Activated B cell treated with CpG ODN at 0.5 μM for 24 hours (primary cell): ENCODE data around the gene SPOPL. TPM values are rescaled to one million over a fixed set of nuclear protein-coding genes. Genes with fewer than 3 reads are reported as not detected.
A peak's percentile ranks its signal among the peaks of the same experiment; 100 is the strongest.

Experiments used
- ATAC-seq: fragments of 200-7000 bp; cut with Tn5 transposase; one replicate; pipeline ENCODE4 v1.10.0; 2021; ENCODE audit warnings: low read depth, mild to moderate bottlenecking, moderate library complexity
- CTCF ChIA-PET: fragments of 350-600 bp; sonication (Branson Sonifier 250); formaldehyde crosslinking; loops from one replicate; lab custom pipeline; 2021; ENCODE audit warnings: antibody characterized with exemption; lab: Charles Lee
- POLR2A ChIA-PET: fragments of 350-600 bp; sonication (Branson Sonifier 250); formaldehyde crosslinking; loops from one replicate; lab custom pipeline; 2021; ENCODE audit warnings: antibody characterized with exemption; lab: Charles Lee
- DNase-seq: peaks from one replicate; pipeline ENCODE4 v3.0.0; 2022
- H3K27ac Mint-ChIP-seq: one replicate; pipeline ENCODE4 v1.8.0; 2020; ENCODE audit warnings: mixed read lengths
- H3K27me3 Mint-ChIP-seq: one replicate; pipeline ENCODE4 v1.8.0; 2021; ENCODE audit warnings: mixed read lengths
- H3K36me3 Mint-ChIP-seq: one replicate; pipeline ENCODE4 v1.8.0; 2021; ENCODE audit warnings: low read depth, mixed read lengths
- H3K4me1 Mint-ChIP-seq: one replicate; pipeline ENCODE4 v1.8.0; 2021; ENCODE audit warnings: mixed read lengths
- H3K4me3 Mint-ChIP-seq: one replicate; pipeline ENCODE4 v1.8.0; 2020; ENCODE audit warnings: mild to moderate bottlenecking, mixed read lengths
- H3K9me3 Mint-ChIP-seq: one replicate; pipeline ENCODE4 v1.8.0; 2020; ENCODE audit warnings: mixed read lengths
- CTCF ChIP-seq: fragments of 200-600 bp; IDR thresholded peaks from one replicate; pipeline ENCODE4 v1.8.0; 2022; ENCODE audit warnings: antibody characterized with exemption, mild to moderate bottlenecking
- intact Hi-C: fragments of 100-400 bp; cut with micrococcal nuclease; formaldehyde crosslinking; loops from one replicate; pipeline ENCODE4 v1.15.1; 2024
- total RNA-seq: library from RNA; stranded (reverse); gene quantifications from 2 replicates; pipeline ENCODE4 v1.2.3, GENCODE V29; 2022

The SPOPL gene
- total RNA-seq, 1 donor from 2014 or later: 36.9 TPM

DNA sequence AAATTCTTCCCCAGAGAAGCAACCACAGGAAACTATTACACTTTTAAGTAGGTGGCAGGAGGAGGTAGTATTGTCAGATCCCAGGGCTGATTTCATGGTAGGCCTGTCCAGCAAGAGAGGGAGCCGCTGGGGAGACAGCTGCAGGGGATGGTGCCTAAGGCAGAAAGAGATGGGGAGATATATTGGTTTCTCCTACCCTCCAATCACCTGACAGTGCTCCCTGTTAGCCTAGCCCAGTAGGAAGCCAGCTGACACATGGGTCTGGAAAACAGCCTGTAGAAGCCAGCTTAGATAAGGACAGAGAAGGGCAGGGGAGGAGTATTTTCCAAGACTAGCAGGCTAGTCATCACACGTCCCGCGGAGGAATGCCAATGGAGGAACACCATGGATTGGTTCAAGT is 8.2 kb upstream of the SPOPL start:
- ATAC-seq (no peak), DNase-seq (no peak)
- Mint-ChIP-seq H3K27me3 (no peaks in the 10 kb centered on the region), H3K27ac (no peak overlapping the region), H3K9me3 (no peaks in the 10 kb centered on the region), H3K4me3 (no peak overlapping the region), H3K4me1 (no peaks in the 10 kb centered on the region), H3K36me3 (no peaks in the 10 kb centered on the region)
- no peak for TF ChIP-seq CTCF
- ChIA-PET CTCF (no interaction called here), POLR2A (no interaction called here)
- intact Hi-C loops: no loop called here

- Mint-ChIP-seq H3K36me3 (no peaks in the 10 kb centered on the region), H3K4me3 (no peak overlapping the region), H3K27ac (no peak overlapping the region), H3K9me3 (no peaks in the 10 kb centered on the region), H3K4me1 (no peaks in the 10 kb centered on the region), H3K27me3 (no peaks in the 10 kb centered on the region)
- intact Hi-C loops: no loop called here
- POLR2A ChIA-PET: no interaction called here
- CTCF ChIA-PET: no interaction called here
- ATAC-seq: no peak
- no peak for TF ChIP-seq CTCF
- DNase-seq: no peak
Measured at GRCh38 chr2:138494265-138494966, 7.2 kb upstream of the SPOPL start.

DNA sequence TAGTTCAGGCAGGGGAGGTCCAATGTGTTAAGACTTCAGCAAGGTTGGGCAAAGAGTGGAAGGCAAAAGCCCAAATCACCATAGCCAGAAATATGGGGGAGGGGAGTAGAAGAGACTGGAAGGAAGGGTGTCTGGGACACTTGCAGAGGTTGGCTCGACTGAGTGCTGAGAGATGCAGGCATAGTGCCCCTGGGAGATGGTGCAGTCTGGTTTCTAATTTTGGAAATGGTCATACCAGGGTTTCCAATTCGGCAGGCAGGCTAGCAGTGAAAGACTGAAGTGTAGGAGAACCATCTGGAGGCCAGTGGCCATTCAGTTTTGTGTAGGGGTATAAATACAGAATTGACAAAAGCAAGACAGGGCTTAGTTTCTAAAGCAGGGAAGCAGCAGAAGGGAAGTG is 6.2 kb upstream of the SPOPL start:
- POLR2A ChIA-PET: no interaction called here
- H3K27me3 Mint-ChIP-seq: no peaks in the 10 kb centered on the region
- H3K4me3 Mint-ChIP-seq: no peak overlapping the region

GRCh38 chr2:138496096-138496651 is 5.4 kb upstream of the SPOPL start:
- no peak for DNase-seq
- no peaks in the 10 kb centered on the region for H3K27me3 Mint-ChIP-seq
- H3K36me3 Mint-ChIP-seq: no peaks in the 10 kb centered on the region
- no peaks in the 10 kb centered on the region for H3K9me3 Mint-ChIP-seq
- ChIA-PET CTCF (no interaction called here), POLR2A (no interaction called here)
- H3K27ac Mint-ChIP-seq: no peak overlapping the region
- ATAC-seq: no peak
- peaks cover 9% of the 10 kb centered on the region for H3K4me1 Mint-ChIP-seq
- H3K4me3 Mint-ChIP-seq: no peak overlapping the region
- no peak for TF ChIP-seq CTCF
- intact Hi-C loops: no loop called here

More for the DNA sequence above, 6.2 kb upstream of the SPOPL start:
- TF ChIP-seq CTCF: no peak
- ATAC-seq (no peak), DNase-seq (no peak)
- Mint-ChIP-seq H3K27ac (no peak overlapping the region), H3K36me3 (no peaks in the 10 kb centered on the region), H3K9me3 (no peaks in the 10 kb centered on the region), H3K4me1 (peaks cover 1% of the 10 kb centered on the region)
- intact Hi-C loops: no loop called here
- CTCF ChIA-PET: no interaction called here

DNA sequence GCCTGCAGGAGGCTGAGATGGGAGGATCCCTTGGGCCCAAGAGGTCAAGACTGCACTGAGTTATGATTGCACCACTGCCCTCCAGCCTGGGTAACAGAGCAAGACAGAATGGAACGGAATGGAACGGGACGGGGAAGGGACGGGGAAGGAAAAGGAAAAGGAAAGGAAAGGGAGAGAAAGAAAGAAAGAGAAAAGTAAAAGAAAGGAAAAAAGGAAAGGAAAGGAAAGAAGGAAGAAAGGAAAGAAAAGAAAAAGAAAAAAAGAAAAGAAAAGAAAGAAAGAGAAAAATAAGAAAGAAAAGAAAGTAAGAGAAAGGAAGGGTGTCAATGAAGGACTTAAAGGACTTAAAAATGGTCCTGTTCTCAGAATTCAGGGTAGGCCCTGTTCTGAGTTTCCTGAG is 4.3 kb upstream of the SPOPL start:
- ATAC-seq (no peak), DNase-seq (no peak)
- H3K36me3 Mint-ChIP-seq: peaks cover 4% of the 10 kb centered on the region
- intact Hi-C loops: no loop called here
- H3K4me1 Mint-ChIP-seq: peaks cover 12% of the 10 kb centered on the region
- ChIA-PET CTCF (no interaction called here), POLR2A (no interaction called here)
- no peak overlapping the region for H3K4me3 Mint-ChIP-seq
- H3K27me3 Mint-ChIP-seq: no peaks in the 10 kb centered on the region
- TF ChIP-seq CTCF: peak; percentile 40
- H3K9me3 Mint-ChIP-seq: no peaks in the 10 kb centered on the region
- no peak overlapping the region for H3K27ac Mint-ChIP-seq
